GM10266 (cell line): ENCODE data around the gene SCAMP3.

ENCODE experiments used
- DNase-seq: peaks from one replicate; pipeline ENCODE4 v3.0.0; 2012; ENCODE audit errors: extremely low spot score
- TF ChIP-seq, protein P1 (sequence below): IDR thresholded peaks from 2 replicates; pipeline ENCODE4 v1.5.1; 2012; ENCODE audit warnings: mild to moderate bottlenecking, low read depth; ENCODE audit not compliant: control insufficient read depth, insufficient read depth; ENCODE audit errors: missing control alignments

The SCAMP3 gene

GRCh38 chr1:155273343-155274245 is 11.4 kb upstream of the SCAMP3 start, which contains the start of gene CLK2:
Gene CLK2, minus strand, starts transcription at chr1:155273504. Its CDS starts 2,527 bp downstream, at chr1:155270977.
- DNase-seq = peak; percentile 97
- TF ChIP-seq, protein P1, sequence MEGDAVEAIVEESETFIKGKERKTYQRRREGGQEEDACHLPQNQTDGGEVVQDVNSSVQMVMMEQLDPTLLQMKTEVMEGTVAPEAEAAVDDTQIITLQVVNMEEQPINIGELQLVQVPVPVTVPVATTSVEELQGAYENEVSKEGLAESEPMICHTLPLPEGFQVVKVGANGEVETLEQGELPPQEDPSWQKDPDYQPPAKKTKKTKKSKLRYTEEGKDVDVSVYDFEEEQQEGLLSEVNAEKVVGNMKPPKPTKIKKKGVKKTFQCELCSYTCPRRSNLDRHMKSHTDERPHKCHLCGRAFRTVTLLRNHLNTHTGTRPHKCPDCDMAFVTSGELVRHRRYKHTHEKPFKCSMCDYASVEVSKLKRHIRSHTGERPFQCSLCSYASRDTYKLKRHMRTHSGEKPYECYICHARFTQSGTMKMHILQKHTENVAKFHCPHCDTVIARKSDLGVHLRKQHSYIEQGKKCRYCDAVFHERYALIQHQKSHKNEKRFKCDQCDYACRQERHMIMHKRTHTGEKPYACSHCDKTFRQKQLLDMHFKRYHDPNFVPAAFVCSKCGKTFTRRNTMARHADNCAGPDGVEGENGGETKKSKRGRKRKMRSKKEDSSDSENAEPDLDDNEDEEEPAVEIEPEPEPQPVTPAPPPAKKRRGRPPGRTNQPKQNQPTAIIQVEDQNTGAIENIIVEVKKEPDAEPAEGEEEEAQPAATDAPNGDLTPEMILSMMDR = no peak

DNA sequence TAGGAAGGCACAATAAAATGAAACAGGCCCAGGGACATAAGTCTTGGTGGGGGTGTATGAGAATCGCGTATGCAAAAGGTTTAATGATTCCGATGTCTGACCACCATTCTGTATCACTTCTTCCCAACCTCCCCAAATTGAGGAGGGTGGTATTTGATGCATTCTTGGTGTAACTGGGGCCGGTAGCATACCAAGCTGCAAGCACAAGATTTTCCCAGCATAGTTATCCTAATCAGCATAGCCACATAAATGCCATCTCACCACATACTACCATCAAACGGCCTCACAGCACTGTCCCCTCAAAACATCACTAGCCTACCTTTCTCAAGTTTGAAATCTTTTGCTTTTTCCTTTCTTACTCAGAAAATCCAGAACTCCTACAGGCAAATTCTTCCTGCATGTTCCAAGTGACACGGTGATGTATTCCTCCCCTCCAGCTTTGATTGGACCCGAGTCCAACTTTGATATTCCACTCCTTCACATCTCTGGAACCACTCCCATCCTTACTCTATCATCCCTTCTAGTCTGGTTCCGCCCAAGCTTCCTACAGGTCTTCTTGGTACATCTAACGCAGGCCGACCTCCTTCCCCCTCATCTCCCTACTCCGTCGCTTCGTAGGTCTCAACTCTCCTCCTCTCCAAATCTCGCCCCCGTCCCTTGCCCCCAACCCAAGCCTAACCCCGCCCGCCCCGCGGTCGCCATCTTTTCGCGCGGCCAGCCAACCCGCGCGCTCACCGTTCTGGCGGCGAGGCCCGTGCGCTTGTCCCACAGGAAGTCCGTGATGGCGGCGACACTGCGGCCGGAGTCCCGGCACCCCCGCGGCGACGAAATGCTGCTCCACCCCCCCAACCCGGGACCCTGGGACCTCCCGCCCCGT is 10.5 kb upstream of the SCAMP3 start:
- TF ChIP-seq, protein P1 = no peak
- DNase-seq = no peak

DNA sequence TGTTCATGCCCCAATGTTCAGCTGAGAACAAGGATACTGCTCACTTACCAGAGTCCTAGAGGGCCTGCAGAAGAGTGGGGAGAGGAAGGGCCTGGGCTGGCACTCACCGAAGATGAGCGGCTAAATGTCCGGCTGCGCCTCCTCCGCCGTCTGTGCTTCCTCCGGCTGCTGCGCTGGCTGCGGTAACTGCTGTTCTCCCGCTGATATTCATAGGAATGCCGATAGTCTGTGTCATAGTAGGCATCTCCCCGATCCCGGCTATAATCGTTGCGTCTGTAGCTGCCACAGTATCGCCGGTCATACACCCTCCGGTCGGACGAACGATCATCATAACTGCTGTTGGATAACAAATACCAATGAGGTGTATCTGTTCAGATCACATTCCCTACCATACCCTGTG is 7.2 kb upstream of the SCAMP3 start:
- TF ChIP-seq, protein P1 = no peak
- DNase-seq = no peak

GRCh38 chr1:155268630-155269029 is 6.5 kb upstream of the SCAMP3 start:
- TF ChIP-seq, protein P1 = no peak

DNA sequence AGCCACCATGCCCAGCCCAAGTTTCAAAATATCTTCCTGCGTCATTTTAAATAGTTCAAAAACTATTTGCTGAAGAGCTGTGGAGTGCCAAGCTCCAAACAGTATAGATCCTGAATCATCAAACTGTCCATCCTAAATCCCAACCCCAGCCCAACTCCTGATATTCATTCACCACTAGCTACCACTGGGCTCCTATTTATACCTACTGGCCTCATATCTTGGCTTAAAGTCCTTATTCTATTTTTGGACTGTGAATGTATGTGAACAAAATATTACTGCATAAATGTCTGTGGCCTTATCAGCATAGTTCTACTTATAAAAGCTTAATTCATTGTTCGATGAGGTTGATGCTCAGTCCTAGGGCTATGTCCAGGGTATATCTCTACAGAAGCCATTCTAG is 5.2 kb upstream of the SCAMP3 start:
- TF ChIP-seq, protein P1 = no peak

More at GRCh38 chr1:155268630-155269029, 6.5 kb upstream of the SCAMP3 start:
- no peak for DNase-seq

DNA sequence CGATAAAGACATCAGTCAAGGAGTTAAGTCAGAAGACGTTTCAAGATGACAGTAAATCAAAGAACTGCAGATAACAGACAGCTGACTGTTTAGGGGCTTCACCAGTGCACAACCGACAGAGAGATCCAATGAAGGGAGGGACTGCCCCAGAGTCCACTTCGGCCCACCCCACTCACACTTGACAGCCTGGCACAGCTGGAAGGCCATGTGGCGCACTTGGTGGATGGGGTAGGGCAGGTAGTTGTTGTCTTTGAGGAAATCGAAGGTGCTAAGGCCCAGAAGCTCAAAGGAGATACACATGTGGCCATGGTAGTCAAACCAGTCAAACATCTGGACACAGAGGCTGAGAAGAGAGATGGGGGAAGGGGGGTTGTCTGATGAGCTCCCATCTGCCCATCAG is 4.4 kb upstream of the SCAMP3 start:
- TF ChIP-seq, protein P1 = no peak
- no peak for DNase-seq

More for the DNA sequence above, 5.2 kb upstream of the SCAMP3 start:
- DNase-seq = no peak
